Skin of body (tissue), 2 donors: ENCODE data around the gene PLCD1. TPM values are rescaled to one million over a fixed set of nuclear protein-coding genes. Genes with fewer than 3 reads are reported as not detected.
"Not testable (repeated sequence)": the region's sequence is repeated elsewhere in the genome, so short reads cannot be mapped to it uniquely, and the experiment has no call there.

Experiments used
- DNase-seq: peaks from one replicate; lab custom pipeline; 2025; lab: John Stamatoyannopoulos, UW
- total RNA-seq: library from RNA; depleted of rRNA; stranded (reverse); fragments of >200 nt; gene quantifications from one replicate; pipeline ENCODE4 v1.2.3, GENCODE V29; 2014

The PLCD1 gene
- total RNA-seq, 1 donor from 2014 or later, result 26.2 TPM

DNA sequence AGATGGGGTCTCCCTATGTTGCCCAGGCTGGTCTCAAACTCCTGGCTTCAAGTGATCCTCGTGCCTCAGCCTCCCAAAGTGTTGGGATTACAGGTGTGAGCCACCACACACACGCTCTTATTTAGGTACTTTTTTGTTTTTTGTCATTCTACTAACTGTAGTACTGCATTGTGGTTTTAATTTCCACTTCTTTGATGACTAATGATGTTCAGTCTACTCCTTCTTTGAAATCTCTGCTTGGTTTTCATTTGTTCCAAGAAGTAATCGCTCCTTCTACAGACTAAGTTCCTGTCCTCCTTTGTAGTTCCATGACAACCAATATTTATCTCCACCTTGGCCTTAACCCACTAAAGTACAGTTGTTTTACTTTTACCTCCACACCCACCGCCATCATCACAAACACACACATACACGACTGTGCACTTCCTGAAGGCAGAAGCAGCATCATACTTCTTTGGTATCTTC is 9.0 kb upstream of the PLCD1 start:
- DNase-seq, result no peak

- DNase-seq, result no peak
These were observed 7.5 kb upstream of the PLCD1 start for GRCh38 chr3:38036906-38037305.

DNA sequence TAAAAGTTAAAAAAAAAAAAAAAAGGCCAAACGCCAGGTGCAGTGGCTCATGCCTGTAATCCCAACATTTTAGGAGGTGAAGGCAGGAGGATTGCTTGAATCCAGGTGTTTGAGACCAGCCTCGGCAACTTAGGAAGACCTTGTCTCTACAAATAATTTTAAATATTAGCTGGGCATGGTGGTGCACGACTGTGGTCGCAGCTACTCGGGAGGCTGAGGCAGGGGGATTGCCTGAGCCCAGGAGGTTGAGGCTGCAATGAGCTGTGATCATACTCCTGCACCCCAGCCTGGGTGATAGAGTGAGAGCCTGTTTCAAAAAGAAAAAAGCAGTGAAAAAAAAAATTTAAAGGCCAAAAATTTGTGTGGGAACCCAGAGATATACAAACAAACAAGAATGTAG is 6.8 kb upstream of the PLCD1 start:
- DNase-seq, result no peak

DNA sequence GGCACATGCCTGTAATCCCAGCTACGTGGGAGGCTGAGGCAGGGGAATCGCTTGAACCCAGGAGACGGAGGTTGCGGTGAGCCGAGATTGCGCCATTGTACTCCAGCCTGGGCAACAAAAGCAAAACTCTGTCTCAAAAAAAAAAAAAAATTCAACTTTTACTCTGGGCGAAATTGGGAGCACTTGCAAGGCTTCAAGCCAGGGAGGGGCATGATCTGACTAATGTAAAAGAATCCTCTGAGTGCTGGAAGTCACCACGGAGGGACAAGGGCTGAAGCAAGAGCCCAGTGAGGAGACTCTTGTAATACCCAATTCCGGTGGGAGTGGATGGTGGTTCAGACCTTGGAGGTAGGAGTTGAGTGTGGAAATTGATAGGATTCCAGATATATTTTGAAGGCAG is 4.9 kb upstream of the PLCD1 start:
- DNase-seq, result not testable (repeated sequence)

DNA sequence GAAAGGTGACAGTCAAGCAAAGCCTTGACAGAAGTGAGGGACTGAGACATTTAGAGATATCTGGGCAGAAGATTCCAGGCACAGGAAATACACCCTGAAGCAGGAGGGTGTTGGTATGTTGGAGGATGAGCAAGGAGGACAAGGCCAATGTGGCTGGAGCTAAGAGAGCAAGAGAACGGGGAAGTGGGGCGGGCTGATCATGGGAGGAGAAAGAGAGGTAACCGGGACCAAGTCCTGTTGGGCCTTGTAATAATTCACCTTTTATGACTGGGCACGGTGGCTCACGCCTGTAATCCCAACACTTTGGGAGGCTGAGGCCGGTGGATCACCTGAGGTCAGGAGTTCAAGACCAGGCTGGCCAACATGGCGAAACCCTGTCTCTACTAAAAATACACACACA is 4.1 kb upstream of the PLCD1 start:
- not testable (repeated sequence) for DNase-seq

DNA sequence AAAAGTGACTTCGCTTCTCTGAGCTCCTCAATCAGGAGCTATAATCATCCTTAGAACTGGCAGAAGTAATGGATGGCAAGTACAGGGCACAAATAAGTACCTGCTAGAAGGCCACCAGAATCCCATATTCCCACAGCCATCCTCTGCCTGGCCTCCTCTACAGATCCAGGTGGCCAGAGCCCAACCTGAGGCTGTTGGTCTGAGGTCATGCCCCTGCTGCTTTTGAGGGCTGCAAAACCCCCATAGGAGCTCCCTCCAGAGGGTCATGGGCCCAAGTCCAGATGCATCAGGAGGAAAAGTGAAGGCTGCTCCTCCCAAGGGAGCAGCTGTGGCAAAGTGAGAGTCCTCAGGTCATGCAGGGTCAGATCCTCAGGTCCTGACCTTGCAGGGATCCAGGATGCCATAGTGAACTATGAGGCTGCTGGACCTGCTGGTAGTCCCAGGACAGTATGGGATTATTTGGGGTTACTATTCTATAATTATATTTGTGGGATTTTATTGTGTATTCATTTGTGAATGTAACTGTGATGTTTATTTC is 3.0 kb upstream of the PLCD1 start:
- no peak for DNase-seq

GRCh38 chr3:38031022-38031994 is 1.9 kb upstream of the PLCD1 start:
- no peak for DNase-seq

DNA sequence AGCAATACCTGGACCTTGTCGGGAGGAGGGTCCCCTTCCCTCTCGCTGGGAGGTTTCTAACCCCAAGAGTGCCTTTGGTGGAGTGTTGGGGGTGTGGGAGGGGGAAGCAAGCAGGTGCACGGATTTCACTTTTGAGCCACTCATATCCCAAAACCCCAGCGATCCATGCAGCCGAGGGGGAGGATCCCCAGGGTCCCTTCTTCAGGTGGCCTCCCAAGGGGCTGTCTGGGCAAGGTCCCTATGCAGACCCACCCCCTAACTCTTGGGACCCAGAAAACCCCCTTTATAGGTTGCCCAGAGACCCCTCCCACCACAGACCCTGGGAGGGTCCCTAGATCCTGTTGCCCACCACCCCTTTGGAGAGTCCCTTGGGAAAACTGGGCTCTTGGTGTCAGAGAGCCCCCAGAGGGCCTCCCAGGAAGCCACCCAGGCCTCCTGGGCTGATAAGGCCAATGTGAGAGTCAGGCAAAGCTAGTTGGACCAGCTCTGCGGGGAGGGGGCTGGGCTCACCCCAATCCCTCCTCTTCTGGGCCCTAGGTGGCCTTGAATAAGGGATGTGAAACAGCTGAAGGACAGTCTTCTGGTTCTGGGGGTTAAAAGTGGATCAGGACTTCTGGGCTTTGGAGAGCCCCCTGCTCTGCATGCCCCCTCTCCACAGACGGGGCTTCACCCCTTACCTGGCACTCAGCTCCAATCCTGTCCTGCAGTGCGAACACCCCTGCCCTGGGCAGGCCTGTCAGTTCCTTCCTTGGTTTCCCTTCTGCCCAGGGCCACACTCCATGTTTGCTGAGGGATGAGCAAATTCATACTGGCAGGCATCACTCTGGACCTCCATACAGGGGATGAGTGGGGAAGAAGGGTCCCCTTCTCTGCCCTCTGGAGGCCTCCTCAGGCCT is 932 bp upstream of the PLCD1 start:
- DNase-seq, result no peak

DNA sequence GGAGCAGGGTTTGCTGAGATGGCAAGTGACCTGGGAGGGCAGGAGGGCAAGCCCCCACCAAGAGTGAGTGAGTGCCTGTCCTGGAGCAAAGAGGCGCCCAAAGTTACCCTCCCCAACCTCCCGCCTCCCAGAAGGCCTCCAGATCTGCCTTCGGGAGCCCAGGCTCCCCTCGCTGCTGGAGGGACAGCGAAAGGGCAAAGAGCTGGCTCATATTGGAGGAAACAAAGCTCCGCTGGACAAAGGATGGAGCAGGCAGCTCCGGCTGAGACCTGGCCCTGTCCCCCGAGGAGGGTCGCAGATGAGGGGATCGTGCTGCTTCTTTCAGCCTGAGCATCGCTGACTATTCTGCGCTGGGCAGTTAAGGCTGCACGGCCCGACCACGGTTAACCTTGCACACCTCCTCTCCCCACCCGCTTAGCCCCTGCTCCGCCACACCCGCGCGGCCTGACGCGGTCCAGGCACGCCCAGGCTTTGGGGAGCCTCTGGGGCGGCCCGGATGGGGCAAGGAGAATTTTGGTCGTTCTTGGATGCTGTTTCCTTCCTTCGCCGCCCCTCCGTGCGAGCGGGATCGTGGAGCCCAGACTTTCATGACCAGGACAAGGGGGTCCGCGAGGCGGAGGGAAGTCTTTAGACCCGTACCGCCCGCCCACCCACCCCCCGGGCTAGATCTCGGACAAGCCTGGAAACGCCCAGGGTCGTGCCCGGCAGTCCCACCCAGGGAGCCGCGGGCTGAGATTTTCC is 651 bp downstream of the PLCD1 start:
- DNase-seq, result no peak

GRCh38 chr3:38027466-38028465 is 1.7 kb downstream of the PLCD1 start:
- DNase-seq, result no peak

DNA sequence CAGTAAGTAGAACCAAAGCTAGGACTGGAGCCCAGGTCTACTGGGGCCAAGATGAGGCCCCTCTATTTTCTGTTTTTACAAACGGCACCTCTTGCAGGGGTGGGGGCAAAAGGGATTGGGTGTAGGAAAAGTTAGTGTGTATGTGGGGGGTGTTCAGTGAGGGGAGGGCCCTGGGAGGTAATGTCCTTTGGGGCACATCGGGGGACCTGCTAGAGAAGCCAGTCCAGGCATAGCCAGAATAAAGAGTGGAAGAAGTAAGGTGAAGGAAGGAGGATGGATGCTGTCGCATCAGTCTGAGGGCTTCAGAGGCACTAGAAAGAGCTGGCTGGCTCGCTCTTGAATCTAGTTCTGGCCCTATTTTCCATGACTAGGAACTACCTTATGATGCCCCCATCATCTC is 2.6 kb downstream of the PLCD1 start:
- no peak for DNase-seq

DNA sequence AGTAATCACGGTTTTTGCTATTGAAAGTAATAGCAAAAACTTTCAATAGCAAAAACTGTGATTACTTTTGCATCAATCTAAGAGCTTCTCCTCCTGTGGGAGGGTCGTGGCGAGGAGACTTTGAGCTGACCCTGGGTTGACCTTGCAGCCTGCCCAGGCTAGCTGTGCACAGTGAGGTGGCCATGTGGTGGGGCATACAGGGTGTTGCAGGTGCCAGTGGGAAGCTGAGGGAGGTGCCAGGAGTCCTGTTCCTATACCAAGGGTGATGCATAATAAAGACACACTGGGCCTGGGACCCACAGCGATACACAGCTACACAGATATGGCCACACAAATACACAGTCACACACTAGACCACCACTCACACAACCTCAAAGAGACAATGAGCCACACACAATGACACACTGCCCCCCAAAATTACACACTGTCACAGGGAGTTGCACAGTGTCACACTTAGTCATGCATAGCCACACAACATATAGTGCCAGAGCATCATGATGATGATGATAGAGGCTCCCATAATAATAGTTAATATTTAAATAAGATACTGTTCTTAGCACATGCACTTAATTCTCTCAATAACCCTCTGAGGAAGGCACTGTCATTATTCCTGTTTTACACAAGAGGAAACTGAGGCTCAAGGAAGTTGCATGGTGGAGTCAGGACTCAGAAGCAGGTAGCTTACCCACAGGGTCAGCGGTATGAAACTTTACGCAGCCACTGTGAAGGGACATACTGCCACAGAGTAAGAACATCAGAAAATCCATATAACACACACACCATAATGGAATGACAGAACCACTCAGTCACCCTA is 6.3 kb downstream of the PLCD1 start:
- no peak for DNase-seq

DNA sequence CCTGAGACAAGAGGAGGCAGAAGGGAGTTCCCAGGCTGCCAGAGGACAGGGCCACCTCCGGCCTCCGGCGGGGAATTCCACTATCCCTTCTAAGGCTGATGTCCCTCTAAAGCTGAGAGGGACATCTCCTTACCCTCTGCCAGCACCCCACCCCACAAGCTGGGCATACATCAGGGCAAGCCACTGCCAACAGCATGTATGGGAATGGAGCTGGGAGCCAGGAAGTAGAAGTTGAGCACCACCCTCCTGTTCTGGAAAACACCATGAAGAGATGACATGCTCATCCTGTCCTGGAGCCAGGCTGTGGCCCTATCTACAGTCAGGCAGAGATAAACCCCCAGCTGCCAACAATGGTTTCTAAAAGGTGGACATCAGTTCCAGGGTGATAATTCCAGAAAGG is 7.1 kb downstream of the PLCD1 start:
- DNase-seq, result no peak

DNA sequence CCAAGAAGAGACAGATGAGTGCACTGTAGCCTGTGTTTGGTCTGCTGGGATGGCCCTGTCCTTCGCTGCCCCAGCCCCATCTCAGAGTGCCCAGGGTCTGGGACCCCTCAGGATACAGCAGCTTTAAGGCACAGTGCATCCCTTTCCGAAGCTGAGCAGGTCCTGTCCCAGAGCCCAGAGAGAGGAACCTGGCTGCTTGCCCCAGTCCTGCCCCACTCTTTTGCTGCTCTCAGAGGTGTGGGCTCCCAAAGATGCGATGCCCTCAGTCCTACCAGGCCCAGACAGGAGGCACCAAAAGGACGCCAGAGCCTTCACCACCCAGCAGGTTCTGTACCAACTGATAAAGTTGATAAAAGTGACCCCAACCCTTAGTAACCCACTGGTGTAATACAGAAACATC is 8.2 kb downstream of the PLCD1 start:
- DNase-seq, result no peak

DNA sequence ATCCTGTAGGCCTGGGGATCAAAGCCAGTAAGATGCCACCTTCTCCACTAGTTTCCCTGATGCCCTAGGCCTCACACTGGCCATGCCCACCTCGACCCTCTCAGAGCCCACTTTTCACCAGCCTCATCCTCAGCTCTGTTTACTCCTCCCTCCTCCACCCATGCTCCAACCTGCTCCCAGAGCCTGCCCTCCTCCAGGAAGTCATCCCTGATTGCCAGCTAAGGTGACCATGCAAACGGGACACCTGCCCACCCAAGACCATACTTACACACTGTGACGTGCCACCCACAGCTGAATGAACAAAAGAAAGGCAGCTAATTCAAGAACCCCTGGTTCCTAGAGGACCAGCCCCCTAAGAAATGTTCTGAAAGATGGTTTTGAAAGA is 9.1 kb downstream of the PLCD1 start:
- DNase-seq, result no peak

DNA sequence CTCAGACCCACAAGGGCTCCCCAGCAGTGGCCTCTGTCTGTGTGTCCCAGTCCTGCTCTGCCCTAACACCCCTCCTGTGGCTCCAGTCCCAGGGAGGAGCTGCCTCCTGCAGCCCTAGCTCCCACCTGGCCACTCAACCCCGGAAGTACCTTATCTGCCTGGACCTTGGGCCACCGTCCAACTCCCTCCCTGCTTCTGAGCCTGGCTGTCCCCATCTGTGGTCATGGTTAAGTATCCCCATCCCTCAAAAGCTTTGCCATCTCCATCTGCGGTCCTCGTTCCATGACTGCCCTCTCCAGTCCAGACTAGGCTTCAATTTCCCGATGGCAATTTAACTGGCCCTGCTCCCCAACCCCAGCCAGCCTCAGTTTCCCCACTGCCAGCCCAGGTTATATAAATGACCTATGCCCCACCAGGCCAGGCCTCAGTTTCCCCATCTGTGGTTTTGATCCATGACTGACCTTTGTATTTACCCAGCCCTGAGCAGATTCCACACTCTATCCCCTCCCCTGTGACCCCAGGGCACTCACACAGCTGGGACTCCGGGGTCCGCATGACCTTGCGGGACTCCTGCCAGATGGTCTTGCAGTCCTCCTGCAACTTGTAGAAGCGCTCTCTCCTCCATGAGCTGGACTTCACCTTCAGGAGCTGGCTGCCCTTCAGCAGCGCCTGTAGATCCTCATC is 9.6 kb downstream of the PLCD1 start:
- no peak for DNase-seq

GRCh38 chr3:38018296-38019266 is 10.9 kb downstream of the PLCD1 start:
- no peak for DNase-seq
